Astrocyte of the hippocampus (primary cell): ENCODE results near the gene IGFBP6.

Experiments used
- DNase-seq: peaks from one replicate; pipeline ENCODE4 v3.0.0; 2011; ENCODE audit warnings: low read depth, low spot score

Gene IGFBP6

DNA sequence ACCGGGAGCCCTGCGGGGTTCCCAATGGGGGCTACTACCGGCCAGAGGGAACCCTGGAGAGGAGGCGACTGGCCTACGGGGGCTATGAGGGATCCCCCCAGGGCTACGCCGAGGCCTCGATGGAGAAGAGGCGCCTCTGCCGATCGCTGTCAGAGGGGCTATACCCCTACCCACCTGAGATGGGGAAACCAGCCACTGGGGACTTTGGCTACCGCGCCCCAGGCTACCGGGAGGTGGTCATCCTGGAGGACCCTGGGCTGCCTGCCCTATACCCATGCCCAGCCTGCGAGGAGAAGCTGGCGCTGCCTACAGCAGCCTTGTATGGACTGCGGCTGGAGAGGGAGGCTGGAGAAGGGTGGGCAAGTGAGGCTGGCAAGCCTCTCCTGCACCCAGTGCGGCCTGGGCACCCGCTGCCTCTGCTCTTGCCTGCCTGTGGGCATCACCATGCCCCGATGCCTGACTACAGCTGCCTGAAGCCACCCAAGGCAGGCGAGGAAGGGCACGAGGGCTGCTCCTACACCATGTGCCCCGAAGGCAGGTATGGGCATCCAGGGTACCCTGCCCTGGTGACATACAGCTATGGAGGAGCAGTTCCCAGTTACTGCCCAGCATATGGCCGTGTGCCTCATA, 37.9 kb upstream of the IGFBP6 start:
- DNase-seq, result no peak

DNA sequence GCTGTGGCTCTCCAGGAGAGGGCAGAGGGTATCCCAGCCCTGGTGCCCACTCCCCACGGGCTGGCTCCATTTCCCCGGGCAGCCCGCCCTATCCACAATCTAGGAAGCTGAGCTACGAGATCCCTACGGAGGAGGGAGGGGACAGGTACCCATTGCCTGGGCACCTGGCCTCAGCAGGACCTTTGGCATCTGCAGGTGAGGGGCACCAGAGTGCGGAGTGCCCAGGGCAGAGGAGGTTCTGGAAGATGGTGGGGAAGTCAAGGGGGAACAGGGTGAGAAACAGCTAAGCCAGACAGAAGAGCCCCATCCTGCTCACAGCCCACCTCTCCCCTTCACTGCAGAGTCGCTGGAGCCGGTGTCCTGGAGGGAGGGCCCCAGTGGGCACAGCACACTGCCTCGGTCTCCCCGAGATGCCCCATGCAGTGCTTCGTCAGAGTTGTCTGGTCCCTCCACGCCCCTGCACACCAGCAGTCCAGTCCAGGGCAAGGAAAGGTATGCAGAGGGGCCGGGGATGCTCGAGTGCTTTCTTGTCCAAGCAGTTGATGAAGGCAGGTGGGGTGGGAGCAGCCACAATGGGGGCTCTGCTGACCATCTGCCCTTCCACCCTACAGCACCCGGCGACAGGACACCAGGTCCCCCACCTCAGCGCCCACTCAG, 37.3 kb upstream of the IGFBP6 start:
- DNase-seq, result peak; percentile 4

DNA sequence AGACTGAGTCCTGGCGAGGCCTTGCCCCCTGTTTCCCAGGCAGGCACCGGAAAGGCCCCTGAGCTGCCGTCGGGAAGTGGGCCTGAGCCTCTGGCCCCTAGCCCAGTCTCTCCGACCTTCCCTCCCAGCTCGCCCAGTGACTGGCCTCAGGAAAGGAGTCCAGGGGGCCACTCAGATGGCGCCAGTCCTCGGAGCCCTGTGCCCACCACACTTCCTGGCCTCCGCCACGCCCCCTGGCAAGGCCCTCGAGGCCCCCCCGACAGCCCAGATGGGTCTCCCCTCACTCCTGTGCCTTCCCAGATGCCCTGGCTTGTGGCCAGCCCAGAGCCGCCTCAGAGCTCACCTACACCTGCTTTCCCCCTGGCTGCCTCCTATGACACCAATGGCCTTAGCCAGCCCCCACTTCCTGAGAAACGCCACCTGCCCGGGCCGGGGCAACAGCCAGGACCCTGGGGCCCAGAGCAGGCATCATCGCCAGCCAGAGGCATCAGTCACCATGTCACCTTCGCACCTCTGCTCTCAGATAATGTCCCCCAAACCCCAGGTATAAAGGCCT, 36.7 kb upstream of the IGFBP6 start:
- DNase-seq, result peak; percentile 5

DNA sequence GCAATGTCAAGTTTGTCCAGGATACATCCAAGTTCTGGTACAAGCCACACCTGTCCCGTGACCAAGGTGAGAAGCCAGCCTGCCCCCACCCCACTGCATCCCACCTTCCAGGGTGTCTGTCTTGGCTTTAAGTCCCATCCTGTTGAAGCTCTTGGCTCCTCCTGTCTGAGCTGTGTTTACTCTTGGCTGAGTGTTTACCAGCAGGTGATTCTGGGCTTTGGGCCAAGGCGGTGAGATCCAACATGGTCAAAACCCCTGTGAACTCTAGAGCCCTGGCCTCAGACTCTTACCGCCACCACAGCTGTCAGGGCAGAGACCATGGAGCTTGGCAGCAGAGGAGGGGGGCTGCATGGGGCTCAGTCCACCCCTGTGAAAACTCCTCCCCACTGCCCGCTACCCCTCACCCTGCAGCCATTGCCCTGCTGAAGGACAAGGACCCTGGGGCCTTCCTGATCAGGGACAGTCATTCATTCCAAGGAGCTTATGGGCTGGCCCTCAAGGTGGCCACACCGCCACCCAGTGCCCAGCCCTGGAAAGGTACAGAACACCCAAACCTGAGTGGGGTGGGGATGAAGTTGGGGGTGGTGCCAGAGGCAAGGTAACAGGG, 36.0 kb upstream of the IGFBP6 start:
- peak; percentile 35 for DNase-seq

DNA sequence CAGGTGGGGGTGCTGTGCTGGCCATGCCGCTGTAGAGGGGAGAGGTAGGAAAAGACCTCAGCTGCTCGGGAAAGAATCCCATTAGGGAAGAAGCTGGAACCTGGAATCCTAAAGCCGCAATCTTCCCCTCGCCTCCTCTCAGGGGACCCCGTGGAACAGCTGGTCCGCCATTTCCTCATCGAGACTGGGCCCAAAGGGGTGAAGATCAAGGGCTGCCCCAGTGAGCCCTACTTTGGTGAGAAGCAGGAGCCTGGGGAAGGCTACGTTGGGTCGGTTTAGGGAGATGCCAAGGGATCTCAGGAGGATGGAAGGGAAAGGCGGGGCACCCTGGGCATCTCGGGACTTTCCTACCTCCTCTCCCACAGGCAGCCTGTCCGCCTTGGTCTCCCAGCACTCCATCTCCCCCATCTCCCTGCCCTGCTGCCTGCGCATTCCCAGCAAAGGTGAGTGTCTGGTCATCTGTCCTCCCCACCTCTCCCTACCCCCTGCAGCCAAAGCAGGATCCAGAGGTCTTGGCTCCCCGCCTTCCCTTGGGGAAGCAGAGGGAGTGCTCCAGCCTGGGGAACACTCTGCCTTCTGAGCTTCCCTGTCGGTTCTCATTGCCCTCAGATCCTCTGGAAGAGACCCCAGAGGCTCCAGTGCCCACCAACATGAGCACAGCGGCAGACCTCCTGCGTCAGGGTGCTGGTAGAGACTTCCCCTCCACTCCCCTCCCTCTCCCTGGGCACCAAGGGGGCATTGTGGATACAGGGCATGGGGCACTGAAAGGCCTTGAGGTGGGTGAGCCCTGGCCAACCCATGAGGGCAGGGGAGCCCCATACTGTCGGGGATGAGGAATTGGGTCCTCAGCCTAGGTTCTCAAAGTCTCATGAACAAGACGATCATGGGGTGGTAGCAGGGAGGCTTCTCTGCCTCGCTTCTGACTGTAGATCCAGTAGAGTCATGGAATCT, 35.2 kb upstream of the IGFBP6 start:
- DNase-seq, result peak; percentile 4

DNA sequence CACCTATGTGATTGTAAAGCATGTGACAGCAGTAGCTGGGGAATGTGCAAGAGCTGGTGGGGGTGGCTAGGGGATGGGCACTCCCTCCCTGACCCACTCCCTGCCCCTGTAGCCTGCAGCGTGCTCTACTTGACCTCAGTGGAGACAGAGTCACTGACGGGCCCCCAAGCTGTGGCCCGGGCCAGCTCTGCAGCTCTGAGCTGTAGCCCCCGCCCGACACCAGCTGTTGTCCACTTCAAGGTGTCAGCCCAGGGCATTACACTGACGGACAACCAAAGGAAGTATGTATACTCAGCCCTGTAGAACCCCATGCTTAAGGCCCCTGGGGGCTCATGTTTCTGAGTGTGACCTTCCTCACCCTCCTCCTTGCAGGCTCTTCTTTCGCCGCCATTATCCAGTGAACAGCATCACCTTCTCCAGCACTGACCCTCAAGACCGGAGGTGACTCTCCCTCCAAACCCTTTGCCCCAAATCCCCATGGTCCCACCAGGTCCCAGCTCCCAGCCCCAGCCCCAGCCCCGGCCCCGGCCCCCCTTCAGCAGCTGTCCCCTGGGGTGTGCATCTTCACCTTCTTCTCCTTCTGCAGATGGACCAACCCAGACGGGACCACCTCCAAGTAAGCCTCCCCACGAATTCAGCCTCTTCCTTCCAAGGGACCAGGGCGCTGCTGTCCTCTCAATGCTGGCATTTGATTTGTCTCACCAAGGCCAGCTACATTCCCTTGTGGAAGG, 34.3 kb upstream of the IGFBP6 start:
- no peak for DNase-seq

DNA sequence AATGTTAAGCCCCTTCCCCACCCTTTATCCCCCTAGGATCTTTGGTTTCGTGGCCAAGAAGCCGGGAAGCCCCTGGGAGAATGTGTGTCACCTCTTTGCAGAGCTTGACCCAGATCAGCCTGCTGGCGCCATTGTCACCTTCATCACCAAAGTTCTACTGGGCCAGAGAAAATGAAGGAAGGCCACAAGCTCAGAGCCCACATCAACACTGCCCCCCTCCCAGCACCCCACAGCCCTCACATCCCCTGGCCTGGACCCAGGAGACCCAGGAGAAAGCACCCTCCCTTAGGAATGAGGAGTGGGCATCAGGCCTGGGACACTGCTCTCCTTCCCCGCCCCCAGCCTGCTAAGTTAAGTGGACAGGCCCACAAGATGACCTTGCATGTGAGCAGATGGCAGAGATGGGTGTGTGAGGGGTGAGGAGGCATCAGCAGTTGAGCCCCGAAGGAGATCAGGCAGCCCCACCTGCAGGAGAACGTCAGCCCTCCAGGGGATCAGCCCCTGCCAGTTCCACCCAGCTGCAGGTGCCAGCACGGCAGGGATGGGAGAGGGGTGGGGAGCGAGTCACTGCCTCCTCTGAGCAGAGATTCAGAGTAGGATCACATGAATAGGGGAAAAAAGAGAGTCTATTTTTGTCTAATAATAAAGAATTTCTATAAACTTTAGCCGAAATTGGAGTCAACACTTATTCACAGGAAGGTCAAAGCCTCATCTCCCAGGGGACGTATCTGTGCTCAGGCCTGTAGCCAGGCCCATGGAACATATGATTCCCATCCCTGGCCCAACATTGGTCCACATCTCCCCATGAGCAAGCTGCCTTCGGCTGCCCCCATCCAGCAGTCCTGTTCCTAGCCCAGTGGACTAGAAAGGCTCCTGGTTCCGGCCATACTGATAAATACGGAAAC, 33.5 kb upstream of the IGFBP6 start:
- DNase-seq, result peak; percentile 37

DNA sequence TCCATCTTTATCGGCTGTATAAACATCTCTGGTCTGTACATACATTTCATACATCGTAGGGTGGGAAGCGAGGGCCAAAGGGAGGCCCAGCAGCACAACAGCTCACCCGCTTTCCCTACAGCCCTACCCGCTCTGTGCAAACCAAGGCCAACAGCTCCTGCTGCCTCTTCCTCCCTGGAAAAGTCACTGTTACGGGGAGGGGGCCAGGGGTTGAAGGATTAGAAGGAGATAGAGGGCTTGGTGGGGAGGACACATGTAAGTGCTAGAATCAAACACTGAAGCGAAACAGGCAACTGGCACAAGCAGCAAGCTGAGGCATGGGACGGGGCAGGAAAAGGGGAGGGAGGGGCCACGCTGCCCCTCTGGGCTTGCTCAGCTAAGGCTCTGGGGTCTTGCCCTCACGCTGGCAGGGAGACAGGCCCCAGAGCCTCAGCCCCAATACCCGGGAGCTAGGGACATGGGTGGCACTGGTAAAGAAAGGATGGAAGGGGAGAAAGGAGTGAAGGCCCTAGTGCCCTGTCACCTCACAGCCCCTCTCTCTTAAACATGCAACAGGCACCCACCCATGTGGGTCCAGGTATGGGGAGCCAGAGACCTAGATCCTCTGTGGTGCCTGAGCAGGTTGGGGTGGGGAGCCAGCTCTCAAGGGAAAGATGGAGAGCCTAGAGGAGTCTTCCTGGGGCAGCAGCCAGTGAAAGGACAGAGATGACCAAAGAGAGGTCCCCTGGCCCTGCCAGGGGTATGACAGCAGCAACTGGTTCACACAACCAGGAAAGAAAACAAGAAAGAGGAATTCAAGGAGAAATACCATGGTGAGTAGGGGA, 32.6 kb upstream of the IGFBP6 start:
- DNase-seq, result no peak

DNA sequence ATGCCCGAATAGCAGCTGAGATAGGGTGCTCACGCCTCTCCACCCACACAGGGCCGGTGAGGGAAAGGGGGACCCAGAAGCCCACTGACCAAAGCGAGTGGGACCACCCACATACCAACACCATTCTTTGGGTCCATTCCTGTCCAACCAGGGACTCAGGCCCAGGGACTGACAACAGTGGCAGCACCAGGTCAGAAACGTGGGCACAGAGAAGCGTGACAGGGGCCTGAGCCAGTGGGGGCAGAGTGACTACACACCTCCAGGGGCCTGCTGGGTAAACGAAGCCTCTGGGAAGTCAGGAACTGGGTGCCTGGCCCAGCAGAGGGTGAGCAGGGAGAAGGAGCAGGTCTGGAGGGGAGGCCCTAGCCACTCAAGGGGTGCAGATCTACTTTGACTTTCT, 32.0 kb upstream of the IGFBP6 start:
- no peak for DNase-seq

DNA sequence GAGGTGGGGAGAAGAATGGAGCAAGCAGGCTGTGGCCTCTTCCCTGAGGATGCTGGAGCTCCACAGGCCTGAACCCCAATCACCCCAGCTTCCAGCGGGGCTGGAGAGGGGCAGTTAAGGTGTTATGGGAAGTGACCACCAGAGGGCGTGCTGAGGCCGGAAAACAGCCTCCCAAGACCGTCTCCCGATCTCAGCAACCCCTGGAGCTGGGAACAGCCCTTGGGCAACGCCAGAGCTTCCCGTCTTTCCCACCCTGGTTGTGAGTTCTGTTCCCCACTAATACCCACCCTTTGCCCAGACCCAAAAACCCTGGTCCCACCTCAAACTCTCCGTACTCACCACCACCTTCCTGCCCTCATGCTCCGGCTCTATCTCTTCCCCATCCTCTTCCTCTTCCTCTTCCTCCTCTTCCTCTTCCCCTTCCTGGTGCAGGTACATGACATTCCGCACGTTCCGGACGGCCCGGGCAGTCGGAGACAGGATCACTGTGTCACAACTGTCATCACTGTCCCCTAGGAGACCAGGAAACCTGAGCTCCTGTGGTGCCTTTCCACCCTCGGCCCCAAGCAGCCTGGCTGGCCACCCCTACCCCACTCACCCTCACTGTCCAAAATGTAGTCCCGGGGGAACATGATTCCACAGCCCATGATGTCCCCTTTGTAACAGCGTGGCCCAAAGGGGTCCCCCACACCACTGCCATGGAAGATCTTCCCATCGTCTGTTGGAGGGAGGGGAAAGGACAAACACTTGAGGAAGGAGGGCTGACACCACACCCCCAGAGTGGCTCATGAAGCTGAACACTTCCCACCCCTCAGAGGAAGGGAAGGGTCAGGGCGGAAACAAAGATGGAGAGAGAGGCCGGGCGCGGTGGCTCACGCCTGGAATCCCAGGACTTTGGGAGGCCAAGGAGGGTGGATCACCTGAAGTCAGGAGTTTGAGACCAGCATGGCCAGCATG, 31.2 kb upstream of the IGFBP6 start:
- DNase-seq, result peak; percentile 88

DNA sequence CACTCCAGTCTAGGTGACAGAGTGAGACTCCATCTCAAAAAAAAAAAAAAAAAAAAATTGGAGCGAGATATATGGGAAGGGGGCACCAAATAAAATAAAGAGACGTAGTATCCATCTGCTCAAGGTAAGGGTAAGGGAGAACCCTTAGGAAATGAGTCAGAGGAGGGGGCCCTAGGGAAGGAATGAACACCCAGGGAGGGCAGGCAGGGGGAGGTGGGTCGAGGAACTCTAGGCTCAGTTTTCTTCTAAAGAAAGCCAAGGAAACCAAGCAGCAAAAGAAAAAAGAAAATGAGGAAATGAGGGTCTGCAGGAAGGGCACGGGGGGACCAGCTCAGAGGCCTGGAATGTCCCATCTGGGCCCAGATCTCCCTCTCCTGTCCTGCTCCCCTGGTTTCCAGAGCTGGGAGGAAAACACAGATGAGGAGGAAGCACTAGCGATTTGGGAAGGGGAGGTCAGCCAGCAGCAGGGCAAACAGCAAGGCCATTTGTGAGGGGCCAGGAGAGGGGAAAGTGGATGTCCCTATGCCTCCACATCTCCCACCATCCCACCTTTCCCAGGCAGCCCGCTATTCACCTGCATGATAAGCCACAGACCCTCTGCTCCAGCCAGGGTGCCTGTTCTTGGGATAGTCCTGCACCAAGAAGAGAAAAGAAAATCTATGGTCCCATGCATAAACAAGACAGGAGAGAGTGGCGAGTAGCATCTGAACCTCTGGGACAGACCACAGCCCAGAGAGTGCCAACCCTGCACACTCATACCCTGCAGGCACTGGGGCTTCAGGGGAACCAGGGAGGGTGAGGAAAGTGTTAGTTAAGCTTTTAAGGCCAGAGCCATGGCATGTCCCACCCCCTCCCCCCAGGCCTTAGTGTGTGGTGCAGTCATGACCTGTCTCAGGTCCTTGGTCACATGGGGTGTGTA, 30.1 kb upstream of the IGFBP6 start:
- DNase-seq, result peak; percentile 11

DNA sequence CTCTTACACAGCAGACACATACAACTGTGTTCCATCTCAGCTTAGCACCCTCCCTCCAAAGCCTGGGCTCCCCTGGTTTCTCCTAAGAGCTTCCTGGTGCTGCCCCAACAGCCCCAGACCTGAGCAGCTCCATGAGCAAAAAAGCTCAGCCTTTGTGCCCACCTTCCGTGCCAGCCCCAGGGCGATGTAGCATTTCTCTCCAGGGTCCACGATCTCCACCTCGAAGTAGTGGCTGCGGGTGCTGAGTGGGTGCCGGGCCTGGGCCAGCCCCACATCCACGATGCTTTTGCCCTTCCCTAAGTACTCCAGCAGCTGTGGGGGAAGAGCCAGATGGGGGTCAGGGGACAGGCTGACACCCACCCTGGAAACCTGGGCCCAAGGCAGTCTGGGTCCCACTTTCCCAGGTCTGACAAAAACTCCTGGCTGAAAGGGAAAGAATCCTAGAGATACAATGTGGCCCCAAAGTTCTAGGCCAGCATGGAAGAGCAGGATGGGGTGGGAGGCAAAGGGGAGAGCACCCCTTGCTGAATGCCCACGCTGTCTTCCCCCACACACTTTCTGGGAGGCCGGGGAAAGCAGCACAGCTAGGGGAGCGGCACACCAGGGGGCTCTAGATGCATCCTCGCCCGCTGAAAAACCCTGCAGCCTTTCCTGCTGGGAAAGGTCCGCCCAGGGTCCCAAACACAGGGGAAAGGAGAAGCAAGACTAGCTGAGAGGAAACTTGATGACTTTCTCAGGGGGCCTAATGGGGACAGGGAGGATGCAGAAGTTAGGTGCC, 29.3 kb upstream of the IGFBP6 start:
- no peak for DNase-seq

DNA sequence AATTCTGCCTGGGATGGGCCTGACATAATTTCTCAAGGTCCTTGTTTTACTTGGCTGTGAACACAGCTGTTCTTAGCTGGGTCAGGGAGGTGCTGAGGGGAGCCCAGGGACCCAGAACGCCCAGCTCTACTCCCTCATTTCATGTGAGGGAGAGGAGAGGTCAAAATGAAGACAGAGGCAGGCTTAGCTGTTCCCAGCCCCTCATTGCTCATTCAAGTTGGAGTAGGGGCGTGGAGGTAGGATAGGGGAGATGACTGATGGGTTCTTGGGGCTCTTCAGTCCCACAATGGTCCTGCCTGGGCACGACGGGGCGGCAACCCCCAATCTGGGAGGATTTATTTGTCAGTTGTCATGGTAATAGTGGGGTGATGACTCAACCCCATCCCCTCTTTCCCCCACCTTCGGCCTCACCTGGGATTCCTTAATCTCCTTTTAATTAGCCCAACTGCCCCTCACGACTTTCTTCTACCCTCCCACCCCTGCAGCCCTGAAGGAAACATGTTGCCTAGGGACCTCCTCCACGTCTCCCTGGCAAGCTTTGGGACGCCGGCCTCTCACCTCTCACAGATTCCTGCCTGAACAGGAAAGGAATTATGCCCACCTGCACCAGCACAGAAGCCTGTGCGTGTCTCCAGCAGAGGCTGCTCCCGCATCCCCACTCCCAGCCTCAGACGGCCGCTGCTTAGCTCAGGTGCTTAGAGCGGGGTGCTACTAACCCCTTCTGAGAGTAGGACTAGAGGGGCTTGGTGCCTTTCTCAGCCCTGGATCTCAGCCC, 28.5 kb upstream of the IGFBP6 start:
- DNase-seq, result peak; percentile 2

DNA sequence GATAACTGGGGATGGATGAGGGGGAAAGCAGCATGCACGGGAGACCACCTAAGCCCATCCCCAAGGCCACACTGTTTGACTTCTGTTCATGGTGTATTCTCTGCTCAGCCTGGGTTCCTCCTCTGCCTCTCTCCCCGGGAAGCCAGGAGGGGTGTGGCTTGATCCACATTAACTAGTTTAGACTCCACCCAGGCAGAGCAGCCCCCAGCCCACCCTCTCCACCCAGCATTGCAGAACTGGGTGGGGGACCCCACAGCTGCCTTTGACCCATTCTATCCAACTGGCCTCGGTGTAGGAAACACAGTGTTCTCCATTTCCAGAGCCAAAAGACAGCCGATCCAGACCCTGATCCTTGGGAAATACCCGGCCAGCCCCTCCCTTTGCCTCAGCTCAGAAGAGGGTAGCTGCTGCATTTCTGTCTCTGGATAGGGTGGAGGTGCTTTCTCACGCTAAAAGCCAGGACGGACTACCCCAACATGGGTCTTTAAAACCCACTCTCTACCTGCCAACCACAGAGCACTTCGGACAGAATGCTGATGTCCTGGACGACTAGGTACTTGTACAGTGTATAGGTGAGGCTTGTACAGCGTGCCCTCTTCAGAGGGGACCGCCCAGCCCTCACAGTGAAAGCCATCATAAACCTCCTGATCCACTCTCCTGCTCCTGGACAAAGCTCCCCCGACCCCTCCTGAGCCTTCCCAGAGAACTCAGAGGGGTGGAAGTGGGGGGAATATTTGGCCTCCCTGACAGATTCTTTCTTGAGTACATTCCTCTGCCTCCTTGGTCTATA, 27.7 kb upstream of the IGFBP6 start:
- DNase-seq, result no peak
